Fibroblast of pulmonary artery (primary cell): ENCODE data around the gene ASCL2.
"Not testable (repeated sequence)": the region's sequence is repeated elsewhere in the genome, so short reads cannot be mapped to it uniquely, and the experiment has no call there.

Experiments
- DNase-seq: peaks from one replicate; pipeline ENCODE4 v3.0.0-alpha.2; 2010; ENCODE audit warnings: low read depth
- H3K4me3 ChIP-seq: replicated peaks from 2 replicates; pipeline ENCODE4 v1.5.1; 2011; ENCODE audit warnings: low read depth, mild to moderate bottlenecking, control low read depth, low read length, moderate library complexity
- CTCF ChIP-seq: IDR thresholded peaks from 2 replicates; pipeline ENCODE4 v1.5.1; 2011; ENCODE audit warnings: mild to moderate bottlenecking, control low read depth, low read length, inconsistent platforms; ENCODE audit errors: missing control alignments

Gene ASCL2

GRCh38 chr11:2249189-2249916 lies 21.0 kb downstream of the ASCL2 start:
- no peak overlapping the region for H3K4me3 ChIP-seq
- no peak for DNase-seq
- TF ChIP-seq CTCF, result no peak

DNA sequence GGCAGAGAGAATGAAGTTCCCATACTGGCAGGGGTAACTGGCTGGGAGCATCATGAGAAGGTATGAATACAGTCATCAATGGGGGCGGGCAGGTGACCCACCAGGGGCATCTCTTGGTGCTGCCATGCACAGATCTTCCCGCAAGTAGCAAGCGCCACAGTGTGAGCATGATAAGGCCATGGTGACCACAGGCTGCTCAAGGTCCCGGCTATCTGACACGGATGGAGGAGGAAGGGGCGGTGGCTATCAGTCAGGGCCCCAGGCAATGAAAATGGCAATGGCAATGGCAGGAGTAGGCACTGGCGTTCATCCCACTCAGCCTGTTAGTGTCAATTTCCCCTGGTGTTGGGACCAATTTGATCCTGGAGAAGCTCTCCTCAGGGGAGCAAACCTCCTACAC lies 21.6 kb downstream of the ASCL2 start:
- TF ChIP-seq CTCF, result no peak
- no peak overlapping the region for H3K4me3 ChIP-seq
- DNase-seq, result no peak

DNA sequence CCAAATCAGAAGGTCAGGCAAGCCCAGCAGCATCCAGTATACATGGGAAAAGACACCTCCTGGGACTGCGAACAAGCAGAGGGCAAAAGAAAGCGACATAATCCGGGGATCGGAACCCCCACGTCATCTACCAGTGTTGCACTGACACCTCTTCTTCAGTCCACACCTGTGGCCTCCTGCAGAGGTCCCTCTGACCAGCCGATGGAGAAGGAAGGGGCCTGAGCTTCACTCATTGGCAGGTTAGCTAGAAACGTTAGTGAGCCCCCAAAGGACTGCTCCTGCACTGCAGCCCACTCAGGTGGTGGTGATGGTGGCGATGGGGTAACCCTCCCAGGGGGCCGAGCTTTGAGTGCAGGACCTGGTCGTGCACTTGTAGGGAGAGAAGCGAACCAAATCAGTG lies 22.1 kb downstream of the ASCL2 start:
- TF ChIP-seq CTCF, result no peak
- no peak for DNase-seq
- no peak overlapping the region for H3K4me3 ChIP-seq

- no peak for TF ChIP-seq CTCF
- no peak overlapping the region for H3K4me3 ChIP-seq
- DNase-seq, result no peak
Observed at GRCh38 chr11:2247496-2247895, 22.9 kb downstream of the ASCL2 start.

- TF ChIP-seq CTCF, result no peak
- no peak overlapping the region for H3K4me3 ChIP-seq
- no peak for DNase-seq
Observed at GRCh38 chr11:2240834-2241233, 29.6 kb downstream of the ASCL2 start.

DNA sequence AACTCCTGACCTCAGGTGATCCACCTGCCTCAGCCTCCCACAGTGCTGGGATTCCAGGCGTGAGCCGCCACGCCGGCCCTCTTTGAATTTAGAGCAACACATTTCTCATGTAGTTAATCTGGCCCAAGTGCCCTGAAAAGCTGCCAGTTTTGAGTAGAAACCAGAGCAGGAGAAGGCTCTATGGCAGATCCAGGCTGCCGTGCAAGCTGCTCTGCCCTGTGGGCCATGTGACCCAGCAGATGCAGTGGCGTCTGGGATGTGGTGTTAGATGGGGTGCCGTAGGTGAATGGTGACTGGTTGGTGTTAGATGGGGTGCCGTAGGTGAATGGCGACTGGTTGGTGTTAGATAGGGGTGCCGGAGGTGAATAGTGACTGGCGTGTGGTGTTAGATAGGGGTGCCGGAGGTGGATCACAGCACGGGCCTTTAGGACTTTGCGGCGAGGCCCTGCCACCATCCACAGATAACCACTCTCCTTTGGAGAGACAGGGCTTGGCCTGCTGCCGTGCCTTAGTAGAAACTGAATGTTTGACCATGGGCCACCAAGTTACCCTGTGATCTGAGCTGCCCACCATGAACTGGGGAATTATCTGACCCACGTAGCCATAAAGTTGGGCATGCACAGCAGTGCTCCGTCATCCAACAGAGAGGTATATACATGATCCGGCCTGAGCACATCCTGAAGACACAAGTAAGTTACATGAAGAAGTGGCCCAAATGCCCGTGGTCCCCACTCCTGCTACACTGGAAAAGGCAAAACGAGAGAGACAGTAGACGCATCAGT lies 32.7 kb downstream of the ASCL2 start:
- TF ChIP-seq CTCF, result no peak
- no peak for DNase-seq
- no peak overlapping the region for H3K4me3 ChIP-seq

GRCh38 chr11:2236381-2237134 lies 33.8 kb downstream of the ASCL2 start:
- not testable (repeated sequence) for H3K4me3 ChIP-seq

More at GRCh38 chr11:2236381-2237134, 33.8 kb downstream of the ASCL2 start:
- not testable (repeated sequence) for DNase-seq
